Parathyroid adenoma (tissue), 2 donors: ENCODE data around the gene MYORG.
A peak's percentile ranks its signal among the peaks of the same experiment; 100 is the strongest.

Source experiments
- H2AFZ ChIP-seq: fragments of 300-600 bp; sonication (generic); one replicate; pipeline ENCODE4 v1.7.0; 2017; ENCODE audit warnings: antibody characterized with exemption, mild to moderate bottlenecking
- H3K27ac ChIP-seq: fragments of 300-600 bp; sonication (generic); one replicate; pipeline ENCODE4 v1.7.0; 2017
- H3K27me3 ChIP-seq: fragments of 300-600 bp; sonication (generic); one replicate; pipeline ENCODE4 v1.7.0; 2017; ENCODE audit warnings: low read length; ENCODE audit not compliant: control insufficient read depth, insufficient read depth
- H3K36me3 ChIP-seq: fragments of 300-600 bp; sonication (generic); one replicate; pipeline ENCODE4 v1.7.0; 2017; ENCODE audit warnings: low read length; ENCODE audit not compliant: control insufficient read depth, insufficient read depth
- H3K4me1 ChIP-seq: fragments of 300-600 bp; sonication (generic); one replicate; pipeline ENCODE4 v1.7.0; 2017; ENCODE audit warnings: control low read depth
- H3K4me2 ChIP-seq: fragments of 300-600 bp; sonication (generic); one replicate; pipeline ENCODE4 v1.7.0; 2017; ENCODE audit warnings: low read length
- H3K4me3 ChIP-seq: fragments of 300-600 bp; sonication (generic); one replicate; pipeline ENCODE4 v1.7.0; 2017; ENCODE audit warnings: low read depth, low read length
- H3K79me2 ChIP-seq: fragments of 300-600 bp; sonication (generic); one replicate; pipeline ENCODE4 v1.7.0; 2017; ENCODE audit warnings: control low read depth
- H3K9ac ChIP-seq: fragments of 300-600 bp; sonication (generic); one replicate; pipeline ENCODE4 v1.7.0; 2017; ENCODE audit warnings: mild to moderate bottlenecking
- H3K9me3 ChIP-seq: fragments of 300-600 bp; sonication (generic); one replicate; pipeline ENCODE4 v1.7.0; 2017; ENCODE audit warnings: low read length; ENCODE audit not compliant: control insufficient read depth
- TF ChIP-seq, protein P1 (sequence below): fragments of 300-600 bp; sonication (generic); IDR thresholded peaks from one replicate; pipeline ENCODE4 v1.7.0; 2017; ENCODE audit warnings: antibody characterized with exemption, mild to moderate bottlenecking
- donor health status: primary hyperparathyroidism.

MYORG gene

DNA sequence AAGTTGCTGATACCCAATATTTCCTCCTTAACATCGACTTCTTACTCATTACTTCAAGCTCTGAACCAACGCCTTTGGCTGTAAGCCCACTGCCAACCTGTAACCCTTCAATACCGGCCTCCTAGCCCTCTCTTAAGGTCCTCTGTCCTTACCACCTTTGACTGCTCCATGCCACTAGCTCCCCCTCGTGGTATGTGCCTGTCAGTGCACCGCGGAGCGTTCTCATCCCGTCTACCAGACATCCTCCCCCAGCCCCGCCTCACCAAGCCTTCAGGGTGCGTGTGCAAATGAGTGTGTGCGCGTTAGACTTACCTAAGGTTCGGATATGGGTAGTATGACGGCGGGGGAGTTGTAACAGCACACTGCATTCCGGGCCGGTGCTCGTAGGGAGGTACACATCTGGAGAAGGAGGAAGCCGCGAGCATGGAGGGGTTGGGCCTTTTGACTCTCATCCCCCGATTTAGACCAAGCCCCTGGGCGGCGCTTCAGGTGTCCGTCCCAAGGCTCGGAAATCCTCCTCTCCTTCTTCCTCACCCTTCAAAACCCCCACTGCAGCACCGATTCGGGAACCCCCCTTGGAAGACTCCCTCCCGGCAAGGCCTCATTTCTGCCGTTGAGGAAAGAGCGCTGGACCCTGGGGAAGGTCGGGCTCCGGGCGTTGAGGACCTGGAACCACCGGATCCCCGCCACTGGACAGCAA is 2.8 kb upstream of the MYORG start:
- Histone ChIP-seq H3K27ac (no peak overlapping the region), H3K27me3 (no peaks in the 10 kb centered on the region), H3K4me3 (no peak overlapping the region), H3K36me3 (no peaks in the 10 kb centered on the region), H3K79me2 (no peaks in the 10 kb centered on the region), H3K4me1 (no peaks in the 10 kb centered on the region), H3K9me3 (no peaks in the 10 kb centered on the region), H3K4me2 (peak overlapping the region; percentile 46), H3K9ac (no peak overlapping the region), H2AFZ (peak overlapping the region; percentile 69)
- TF ChIP-seq, protein P1, sequence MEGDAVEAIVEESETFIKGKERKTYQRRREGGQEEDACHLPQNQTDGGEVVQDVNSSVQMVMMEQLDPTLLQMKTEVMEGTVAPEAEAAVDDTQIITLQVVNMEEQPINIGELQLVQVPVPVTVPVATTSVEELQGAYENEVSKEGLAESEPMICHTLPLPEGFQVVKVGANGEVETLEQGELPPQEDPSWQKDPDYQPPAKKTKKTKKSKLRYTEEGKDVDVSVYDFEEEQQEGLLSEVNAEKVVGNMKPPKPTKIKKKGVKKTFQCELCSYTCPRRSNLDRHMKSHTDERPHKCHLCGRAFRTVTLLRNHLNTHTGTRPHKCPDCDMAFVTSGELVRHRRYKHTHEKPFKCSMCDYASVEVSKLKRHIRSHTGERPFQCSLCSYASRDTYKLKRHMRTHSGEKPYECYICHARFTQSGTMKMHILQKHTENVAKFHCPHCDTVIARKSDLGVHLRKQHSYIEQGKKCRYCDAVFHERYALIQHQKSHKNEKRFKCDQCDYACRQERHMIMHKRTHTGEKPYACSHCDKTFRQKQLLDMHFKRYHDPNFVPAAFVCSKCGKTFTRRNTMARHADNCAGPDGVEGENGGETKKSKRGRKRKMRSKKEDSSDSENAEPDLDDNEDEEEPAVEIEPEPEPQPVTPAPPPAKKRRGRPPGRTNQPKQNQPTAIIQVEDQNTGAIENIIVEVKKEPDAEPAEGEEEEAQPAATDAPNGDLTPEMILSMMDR = peak; percentile 91

DNA sequence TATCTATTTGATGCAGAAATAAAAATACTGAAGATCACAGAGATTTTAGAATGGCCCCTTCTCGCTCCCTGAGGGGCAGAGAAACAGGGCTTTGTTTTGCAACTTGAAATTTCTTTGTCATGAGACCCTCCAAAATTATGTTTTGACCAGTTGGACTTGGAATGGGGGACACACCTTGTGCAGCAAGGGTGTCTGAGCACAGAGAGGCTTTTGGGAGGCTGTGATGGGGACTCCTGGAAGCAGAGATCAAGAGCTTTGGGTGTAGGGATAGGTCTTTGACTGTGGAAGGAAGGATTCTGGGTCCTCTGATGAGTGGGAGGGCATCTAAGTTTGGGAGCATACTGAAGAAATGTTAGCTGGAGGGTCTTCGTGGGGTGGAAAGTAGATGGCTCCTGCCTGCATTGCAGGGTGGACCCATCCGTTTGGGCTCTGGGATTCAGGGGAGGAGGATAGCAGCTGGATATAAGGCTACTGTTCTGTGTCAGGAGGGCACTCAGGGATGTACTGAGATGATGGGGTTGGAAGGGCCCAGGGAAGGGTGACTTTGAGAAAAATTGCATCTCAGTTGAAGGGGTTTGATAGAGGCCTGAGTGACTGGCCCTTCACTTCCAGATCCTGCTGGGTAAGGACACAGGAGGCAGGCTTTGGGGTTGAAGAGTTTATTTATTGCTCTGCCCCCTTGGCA is 1.8 kb upstream of the MYORG start:
- TF ChIP-seq, protein P1 = no peak
- no peaks in the 10 kb centered on the region for H3K4me1 ChIP-seq
- no peaks in the 10 kb centered on the region for H3K36me3 ChIP-seq
- H2AFZ ChIP-seq = no peak overlapping the region
- no peak overlapping the region for H3K4me2 ChIP-seq
- no peak overlapping the region for H3K9ac ChIP-seq
- H3K79me2 ChIP-seq = no peaks in the 10 kb centered on the region
- no peak overlapping the region for H3K4me3 ChIP-seq
- no peaks in the 10 kb centered on the region for H3K9me3 ChIP-seq
- no peak overlapping the region for H3K27ac ChIP-seq
- no peaks in the 10 kb centered on the region for H3K27me3 ChIP-seq

DNA sequence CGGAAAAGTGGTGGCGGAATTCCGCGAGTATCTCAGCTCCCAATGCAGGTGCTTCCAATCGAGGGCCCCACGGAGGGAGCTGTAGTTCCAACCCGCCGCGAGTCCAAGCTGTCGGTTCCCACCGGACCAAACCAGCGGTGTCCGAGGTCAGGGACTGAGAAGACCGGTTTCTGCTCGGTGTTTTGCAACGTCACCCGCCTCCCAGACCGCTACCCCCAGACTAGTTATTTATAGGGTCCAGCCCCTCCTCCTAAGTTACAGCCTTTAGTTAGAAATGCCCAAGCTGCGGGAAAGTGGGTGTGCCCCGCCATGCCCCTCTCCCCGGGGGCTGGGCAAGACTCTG is 677 bp upstream of the MYORG start:
- H3K9ac ChIP-seq = no peak overlapping the region
- H3K4me2 ChIP-seq = peak overlapping the region; percentile 98
- H3K36me3 ChIP-seq = no peaks in the 10 kb centered on the region
- H3K27ac ChIP-seq = peak overlapping the region; percentile 58
- H2AFZ ChIP-seq = peak overlapping the region; percentile 88
- no peaks in the 10 kb centered on the region for H3K9me3 ChIP-seq
- H3K4me1 ChIP-seq = no peaks in the 10 kb centered on the region
- TF ChIP-seq, protein P1 = no peak
- no peaks in the 10 kb centered on the region for H3K27me3 ChIP-seq
- H3K79me2 ChIP-seq = no peaks in the 10 kb centered on the region
- H3K4me3 ChIP-seq = peak overlapping the region; percentile 61

DNA sequence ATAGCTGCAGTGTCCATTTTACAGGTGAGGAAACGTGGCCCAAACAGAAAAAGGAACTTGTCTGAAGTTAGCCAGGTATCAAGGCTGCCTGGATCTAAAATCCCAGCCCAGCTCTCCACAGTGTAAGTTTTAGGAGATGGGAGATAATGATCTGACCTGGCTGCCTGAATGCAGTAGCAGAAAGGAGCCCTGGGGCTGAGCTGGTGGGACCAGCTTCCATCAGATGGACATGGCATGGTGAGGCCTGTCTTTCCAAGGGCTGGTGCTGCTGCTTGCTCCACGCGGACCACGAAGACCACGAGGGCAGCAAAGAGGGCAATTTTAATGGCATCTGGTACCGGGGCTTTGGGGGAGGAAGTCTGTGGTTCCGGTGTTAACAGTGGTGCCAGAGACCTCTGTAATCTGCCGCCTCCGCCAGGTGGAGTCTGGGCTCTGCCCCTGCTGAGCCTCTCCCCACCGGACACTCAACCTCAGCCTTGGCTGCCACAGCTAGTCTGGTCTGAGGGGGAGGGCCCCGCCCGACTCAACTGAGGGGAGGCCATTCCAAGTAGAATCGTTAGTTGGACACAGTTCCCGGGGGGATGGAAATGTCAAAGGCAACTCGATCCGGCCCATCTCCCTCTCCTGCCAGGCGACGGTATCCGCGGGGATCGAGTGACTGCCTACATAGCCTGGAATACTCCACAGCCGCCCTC is 650 bp downstream of the MYORG start:
- Histone ChIP-seq H3K27me3 (no peaks in the 10 kb centered on the region), H3K36me3 (no peaks in the 10 kb centered on the region), H3K9ac (no peak overlapping the region), H3K4me3 (peak overlapping the region; percentile 61), H3K27ac (peak overlapping the region; percentile 58), H3K4me1 (no peaks in the 10 kb centered on the region), H2AFZ (peak overlapping the region; percentile 88), H3K79me2 (no peaks in the 10 kb centered on the region), H3K9me3 (no peaks in the 10 kb centered on the region), H3K4me2 (peak overlapping the region; percentile 98)
- TF ChIP-seq, protein P1 = peak; percentile 8
